Upper lobe of left lung (tissue), 6 donors: Measurements from ENCODE around the gene FHDC1. TPM values are rescaled to one million over a fixed set of nuclear protein-coding genes. Genes with fewer than 3 reads are reported as not detected.
A peak's percentile ranks its signal among the peaks of the same experiment; 100 is the strongest.

ENCODE experiments used
- ATAC-seq, 2 donors: fragments of 200-7000 bp; cut with Tn5 transposase; one replicate each; pipeline ENCODE4 v1.9.1; 2022; ENCODE audit warnings: mild to moderate bottlenecking in 2 of 2, moderate library complexity in 2 of 2; ENCODE audit not compliant: low FRiP score in 2 of 2
- DNase-seq, 2 donors: peaks; one replicate each; pipeline ENCODE4 v3.0.0-alpha.2; 2019 to 2020
- H3K27ac ChIP-seq, 4 donors: fragments of 200-600 bp; sonication (generic); one replicate each; pipeline ENCODE4 v1.5.1; 2016 to 2019
- H3K27me3 ChIP-seq, 4 donors: fragments of 200-600 bp; sonication (generic); one replicate each; pipeline ENCODE4 v1.5.1; 2017 to 2019
- H3K36me3 ChIP-seq, 4 donors: fragments of 200-600 bp; sonication (generic); one replicate each; pipeline ENCODE4 v1.5.1; 2016 to 2019
- H3K4me1 ChIP-seq, 4 donors: fragments of 200-600 bp; sonication (generic); one replicate each; pipeline ENCODE4 v1.5.1; 2018 to 2019
- H3K4me3 ChIP-seq, 4 donors: fragments of 200-600 bp; sonication (generic); one replicate each; pipeline ENCODE4 v1.5.1; 2017 to 2019; ENCODE audit warnings: mild to moderate bottlenecking in 2 of 4, moderate library complexity in 1 of 4
- H3K9me3 ChIP-seq, 4 donors: fragments of 200-600 bp; sonication (generic); one replicate each; pipeline ENCODE4 v1.5.1; 2018 to 2019
- CTCF ChIP-seq, 6 experiments: fragments of 450-650 bp in 4 of 6; fragments of 200-600 bp in 2 of 6; sonication (generic) in 2 of 6; IDR thresholded peaks; one replicate each; pipeline ENCODE4 v1.5.1; 2016 to 2019; ENCODE audit warnings: antibody characterized with exemption in 6 of 6
- EP300 ChIP-seq, 4 donors: sonication (generic); formaldehyde crosslinking; IDR thresholded peaks; one replicate each; pipeline ENCODE4 v1.5.1; 2017; ENCODE audit warnings: antibody characterized with exemption in 4 of 4, control low read depth in 2 of 4
- POLR2A ChIP-seq, 4 donors: fragments of 450-650 bp; IDR thresholded peaks; one replicate each; pipeline ENCODE4 v1.5.1; 2016 to 2017; ENCODE audit warnings: antibody characterized with exemption in 4 of 4, mild to moderate bottlenecking in 2 of 4
- POLR2AphosphoS5 ChIP-seq, 2 donors: sonication (generic); formaldehyde crosslinking; IDR thresholded peaks; one replicate each; pipeline ENCODE4 v1.5.1; 2017; ENCODE audit warnings: antibody characterized with exemption in 2 of 2
- WGBS, 2 donors: methylation state at CpG; one replicate each; pipeline ENCODE4 v1.1.5; 2017 to 2018; 5-methylcytosine and 5-hydroxymethylcytosine counted together
- total RNA-seq, 6 donors: library from RNA; depleted of rRNA in 4 of 6; stranded (reverse); fragments of >200 nt in 4 of 6; gene quantifications; one replicate each; pipeline versions ENCODE4 v1.1.0 to v1.2.1, GENCODE V29; 2016 to 2021
- donor health status: DM: no; HTN: no; CAD: no; lungs with moderate emphysema.
- donor health status: DM: no; HTN: yes; CAD: no; lungs with severe emphysema.

FHDC1 gene
- total RNA-seq, 6 donors from 2014 or later, result 23.3 to 44.7 (median 29.7) TPM

DNA sequence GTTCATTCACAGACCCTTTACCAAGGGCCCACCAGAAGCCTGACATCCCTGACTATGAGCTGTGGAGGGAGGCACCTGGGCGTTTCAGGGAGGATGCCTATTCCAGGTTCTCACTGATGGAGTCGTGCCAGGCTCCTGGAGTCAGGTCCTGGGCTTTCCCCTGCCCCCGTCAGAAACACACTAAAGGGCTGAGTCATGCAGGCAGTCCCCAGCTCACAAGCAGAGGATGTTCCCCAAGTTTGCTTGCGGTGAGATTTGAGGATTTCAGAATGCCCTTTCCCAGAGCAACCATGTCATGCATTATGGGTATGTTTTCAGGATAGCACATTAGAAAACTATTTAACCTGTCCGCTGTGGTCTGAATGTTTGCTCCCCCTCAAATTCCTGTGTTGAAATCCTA is 45.2 kb downstream of the FHDC1 start:
- 60 to 90% methylated on average over 2 to 5 of the region's 5 CpGs for WGBS, 2 donors

DNA sequence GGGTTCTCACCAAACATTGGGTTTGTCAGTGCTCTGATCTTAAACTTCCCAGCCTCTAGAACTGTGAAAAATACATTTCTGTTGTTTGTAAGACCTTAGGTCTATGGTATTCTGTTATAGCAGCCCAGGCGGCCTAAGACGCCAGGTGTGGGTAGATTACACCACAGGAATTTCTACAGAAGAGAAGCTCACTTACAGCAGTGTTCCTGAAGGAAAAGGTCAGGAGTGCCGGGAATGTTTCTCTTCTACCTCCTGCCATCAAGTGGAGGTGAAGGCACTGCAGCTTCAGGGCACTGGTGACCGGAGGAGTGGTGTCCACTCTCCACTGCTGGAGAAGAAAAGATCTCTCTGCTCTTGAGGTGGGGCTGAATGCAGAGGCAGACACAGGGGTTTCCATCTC is 45.7 kb downstream of the FHDC1 start:
- no peak overlapping the region for H3K4me3 ChIP-seq
- WGBS, 2 donors, result 88 to 96% methylated on average over 4 of the region's 4 CpGs
- H3K36me3 ChIP-seq, result no peaks in the 10 kb centered on the region
- no peaks in the 10 kb centered on the region for H3K9me3 ChIP-seq
- no peaks in the 10 kb centered on the region for H3K27me3 ChIP-seq
- ATAC-seq (no peak), DNase-seq (no peak)
- TF ChIP-seq POLR2AphosphoS5 (IDR thresholded peaks at IDR 0.05), result no peak
- no peak for TF ChIP-seq EP300 (IDR thresholded peaks at IDR 0.05)
- no peak for TF ChIP-seq POLR2A (IDR thresholded peaks at IDR 0.05)
- no peak for TF ChIP-seq CTCF (IDR thresholded peaks at IDR 0.05)
- H3K27ac ChIP-seq, result no peak overlapping the region
- no peaks in the 10 kb centered on the region for H3K4me1 ChIP-seq

More for the DNA sequence above, 45.2 kb downstream of the FHDC1 start:
- peaks cover 0 to 3% (median 0%) of the 10 kb centered on the region in 4 donors for H3K36me3 ChIP-seq
- no peak overlapping the region for H3K4me3 ChIP-seq
- H3K9me3 ChIP-seq, result no peaks in the 10 kb centered on the region
- no peak for ATAC-seq
- no peaks in the 10 kb centered on the region for H3K27me3 ChIP-seq
- DNase-seq, result no peak
- no peak for TF ChIP-seq POLR2A (IDR thresholded peaks at IDR 0.05)
- no peak for TF ChIP-seq POLR2AphosphoS5 (IDR thresholded peaks at IDR 0.05)
- no peak for TF ChIP-seq EP300 (IDR thresholded peaks at IDR 0.05)
- TF ChIP-seq CTCF (IDR thresholded peaks at IDR 0.05), result no peak
- H3K27ac ChIP-seq, result no peak overlapping the region
- no peaks in the 10 kb centered on the region for H3K4me1 ChIP-seq

DNA sequence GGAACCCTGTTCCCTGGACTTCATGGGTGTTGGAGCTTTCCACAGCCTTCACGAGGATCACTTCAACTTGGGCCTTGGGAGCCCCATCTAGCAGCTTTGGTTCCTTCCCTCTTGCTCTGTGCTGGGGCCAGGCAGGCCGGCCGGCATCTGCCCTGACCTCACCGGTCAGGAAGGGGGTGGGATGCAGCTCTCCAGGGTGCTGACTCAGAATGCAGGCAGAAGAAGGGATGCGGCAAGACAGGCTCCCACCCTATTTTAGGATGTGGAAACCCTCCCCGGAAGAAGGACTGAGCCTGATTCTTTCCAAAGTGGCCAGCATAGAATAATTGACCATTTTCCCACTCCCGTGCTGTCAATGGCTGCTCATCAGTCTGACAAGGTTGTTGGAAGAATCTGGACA is 47.1 kb downstream of the FHDC1 start:
- Histone ChIP-seq H3K4me3 (no peak overlapping the region), H3K9me3 (no peaks in the 10 kb centered on the region), H3K27me3 (no peaks in the 10 kb centered on the region), H3K36me3 (no peaks in the 10 kb centered on the region), H3K27ac (no peak overlapping the region), H3K4me1 (no peaks in the 10 kb centered on the region)
- DNase-seq, result no peak
- TF ChIP-seq CTCF (IDR thresholded peaks at IDR 0.05), result no peak
- no peak for TF ChIP-seq EP300 (IDR thresholded peaks at IDR 0.05)
- TF ChIP-seq POLR2AphosphoS5 (IDR thresholded peaks at IDR 0.05), result no peak
- TF ChIP-seq POLR2A (IDR thresholded peaks at IDR 0.05), result no peak
- peak in 1 of 2 donors; percentile 87 for ATAC-seq
- WGBS, 2 donors, result 54 to 59% methylated on average over 5 to 6 of the region's 7 CpGs

- Histone ChIP-seq H3K36me3 (no peaks in the 10 kb centered on the region), H3K4me1 (no peaks in the 10 kb centered on the region), H3K27ac (no peak overlapping the region), H3K9me3 (no peaks in the 10 kb centered on the region), H3K4me3 (no peak overlapping the region), H3K27me3 (no peaks in the 10 kb centered on the region)
- WGBS, 2 donors, result 72 to 80% methylated on average over 6 of the region's 6 CpGs
- ATAC-seq (no peak), DNase-seq (no peak)
- TF ChIP-seq POLR2A (IDR thresholded peaks at IDR 0.05), result no peak
- no peak for TF ChIP-seq POLR2AphosphoS5 (IDR thresholded peaks at IDR 0.05)
- TF ChIP-seq CTCF (IDR thresholded peaks at IDR 0.05), result no peak
Observed at GRCh38 chr4:152983774-152984411, 47.8 kb downstream of the FHDC1 start.
